HG03565 (cell line): Measurements from ENCODE around the gene SEMA6A.

Experiments used
- ATAC-seq: cut with Tn5 transposase; IDR thresholded peaks from one replicate; pipeline ENCODE4 v1.9.1; 2021; ENCODE audit warnings: mild to moderate bottlenecking, moderate library complexity; ENCODE audit not compliant: unreplicated experiment

SEMA6A gene, protein sequence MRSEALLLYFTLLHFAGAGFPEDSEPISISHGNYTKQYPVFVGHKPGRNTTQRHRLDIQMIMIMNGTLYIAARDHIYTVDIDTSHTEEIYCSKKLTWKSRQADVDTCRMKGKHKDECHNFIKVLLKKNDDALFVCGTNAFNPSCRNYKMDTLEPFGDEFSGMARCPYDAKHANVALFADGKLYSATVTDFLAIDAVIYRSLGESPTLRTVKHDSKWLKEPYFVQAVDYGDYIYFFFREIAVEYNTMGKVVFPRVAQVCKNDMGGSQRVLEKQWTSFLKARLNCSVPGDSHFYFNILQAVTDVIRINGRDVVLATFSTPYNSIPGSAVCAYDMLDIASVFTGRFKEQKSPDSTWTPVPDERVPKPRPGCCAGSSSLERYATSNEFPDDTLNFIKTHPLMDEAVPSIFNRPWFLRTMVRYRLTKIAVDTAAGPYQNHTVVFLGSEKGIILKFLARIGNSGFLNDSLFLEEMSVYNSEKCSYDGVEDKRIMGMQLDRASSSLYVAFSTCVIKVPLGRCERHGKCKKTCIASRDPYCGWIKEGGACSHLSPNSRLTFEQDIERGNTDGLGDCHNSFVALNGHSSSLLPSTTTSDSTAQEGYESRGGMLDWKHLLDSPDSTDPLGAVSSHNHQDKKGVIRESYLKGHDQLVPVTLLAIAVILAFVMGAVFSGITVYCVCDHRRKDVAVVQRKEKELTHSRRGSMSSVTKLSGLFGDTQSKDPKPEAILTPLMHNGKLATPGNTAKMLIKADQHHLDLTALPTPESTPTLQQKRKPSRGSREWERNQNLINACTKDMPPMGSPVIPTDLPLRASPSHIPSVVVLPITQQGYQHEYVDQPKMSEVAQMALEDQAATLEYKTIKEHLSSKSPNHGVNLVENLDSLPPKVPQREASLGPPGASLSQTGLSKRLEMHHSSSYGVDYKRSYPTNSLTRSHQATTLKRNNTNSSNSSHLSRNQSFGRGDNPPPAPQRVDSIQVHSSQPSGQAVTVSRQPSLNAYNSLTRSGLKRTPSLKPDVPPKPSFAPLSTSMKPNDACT

DNA sequence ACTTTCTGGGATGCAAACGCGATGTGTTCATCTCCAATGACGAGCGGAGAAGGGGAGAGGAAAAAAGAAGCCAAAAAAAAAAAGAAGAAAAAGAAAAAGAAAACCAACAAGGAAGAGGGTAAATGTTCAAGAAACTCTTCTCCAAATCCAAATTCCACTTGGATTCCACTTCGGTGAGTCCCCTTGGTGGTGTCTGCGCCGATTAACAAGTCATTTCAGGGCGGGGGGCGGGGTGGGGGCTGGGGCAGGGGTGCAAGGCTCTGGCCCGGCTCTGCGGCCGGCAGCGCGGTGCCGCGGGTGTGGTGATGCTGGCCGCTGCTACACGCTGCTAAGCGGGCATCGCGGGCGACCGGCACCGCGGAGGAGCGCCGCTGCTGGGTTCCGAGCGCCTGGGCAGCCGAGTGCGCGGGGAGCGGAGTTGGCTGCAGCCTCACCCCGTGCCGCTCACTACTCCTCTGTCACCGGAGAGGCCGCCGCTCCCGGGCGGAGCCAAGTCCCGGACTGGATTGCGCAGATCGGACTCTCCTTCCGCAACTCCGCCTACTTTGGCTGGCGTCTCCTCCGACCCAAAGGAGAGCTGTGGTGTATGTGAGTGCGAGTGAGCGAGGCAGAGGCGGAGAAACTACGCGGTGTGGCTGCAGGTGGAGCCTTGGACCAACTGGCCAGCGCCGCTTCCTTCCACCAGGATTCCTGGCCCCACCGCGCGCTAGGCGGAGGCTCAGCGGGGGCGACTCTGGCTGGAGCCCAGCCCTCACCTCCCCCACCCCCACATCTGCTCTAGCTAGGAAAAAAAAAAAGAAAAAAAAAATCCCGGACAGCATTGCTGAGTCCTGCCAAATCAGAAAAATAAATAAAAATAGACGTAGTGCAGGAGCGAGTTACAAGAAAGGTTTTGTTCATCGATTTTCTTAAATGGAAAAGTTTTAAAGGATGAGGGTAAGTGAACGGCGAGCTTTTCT is at the start of gene SEMA6A:
Gene SEMA6A (minus strand): TSS at position 457 of the 959 bp plus-strand sequence. CDS start 69,879 bp downstream, outside the sequence.
- peak; percentile 54 for ATAC-seq

DNA sequence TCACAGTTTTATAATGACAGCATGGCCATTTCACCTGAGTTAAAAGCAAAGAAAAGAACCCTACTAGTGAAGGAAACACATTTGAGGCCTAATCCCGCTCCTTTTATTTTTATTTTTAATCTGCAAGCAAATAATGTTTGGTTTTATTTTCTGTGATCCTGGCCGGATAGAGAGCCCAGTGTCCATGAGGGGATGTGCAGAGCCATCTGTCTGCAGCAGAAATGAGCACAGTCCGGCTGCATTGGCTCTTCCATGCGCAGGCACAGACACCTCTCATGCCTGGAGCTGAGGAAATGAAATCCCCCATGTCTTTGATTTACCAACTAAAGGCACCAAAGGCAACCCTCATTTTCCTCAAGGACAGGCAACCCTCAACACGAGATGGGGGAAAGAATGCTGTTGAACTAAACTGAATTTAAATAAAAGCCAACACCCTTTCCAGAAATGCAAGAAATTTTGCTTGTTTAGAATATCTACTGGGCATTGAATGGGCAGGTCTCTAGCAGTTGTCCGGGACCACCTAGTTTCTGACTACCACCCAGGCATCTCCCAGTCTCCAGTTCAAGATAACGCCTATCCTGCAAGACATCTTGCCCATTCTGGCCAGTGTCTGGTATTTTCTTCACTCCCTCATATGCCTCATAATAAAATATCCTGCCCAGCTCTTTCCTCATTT is 47.9 kb upstream of the SEMA6A start:
- ATAC-seq: no peak

DNA sequence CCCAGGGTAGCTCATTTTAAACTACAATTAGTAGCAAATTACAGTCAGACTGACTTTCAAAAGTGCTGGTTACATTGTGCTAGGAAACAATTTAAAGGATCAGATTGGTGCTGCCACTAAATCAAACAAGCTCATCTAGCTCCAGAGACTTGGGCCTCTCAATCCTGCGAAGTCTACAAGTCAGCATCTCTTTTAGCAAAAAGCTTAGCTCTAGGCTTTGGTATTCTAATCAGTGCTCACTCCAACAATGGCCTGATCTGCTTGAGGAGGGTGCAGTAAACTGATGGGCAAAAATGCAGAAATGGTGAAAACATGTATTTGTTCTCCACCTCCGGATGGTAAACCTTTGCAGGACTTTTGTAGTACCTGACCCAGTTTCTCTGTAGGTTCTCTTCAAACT is 47.0 kb upstream of the SEMA6A start:
- ATAC-seq: no peak

DNA sequence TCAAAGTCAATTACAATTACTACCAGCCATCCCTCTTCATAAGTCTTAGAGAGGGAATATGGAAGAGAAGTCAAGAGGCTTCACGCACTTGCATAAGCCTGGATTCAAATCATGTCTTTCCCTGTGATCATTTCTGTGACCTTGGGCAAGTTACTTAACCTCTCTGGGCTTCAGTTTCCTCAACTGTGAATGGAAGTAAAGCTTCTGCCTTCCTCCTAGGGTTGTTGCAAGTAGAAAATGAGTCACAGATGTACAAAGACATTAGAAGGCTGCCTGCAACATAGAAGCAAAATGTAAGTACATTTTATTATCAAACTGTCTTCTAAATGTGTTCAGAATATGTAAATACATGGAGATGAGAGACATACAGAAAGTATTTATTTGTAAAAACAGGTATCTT is 42.3 kb upstream of the SEMA6A start:
- ATAC-seq: no peak

DNA sequence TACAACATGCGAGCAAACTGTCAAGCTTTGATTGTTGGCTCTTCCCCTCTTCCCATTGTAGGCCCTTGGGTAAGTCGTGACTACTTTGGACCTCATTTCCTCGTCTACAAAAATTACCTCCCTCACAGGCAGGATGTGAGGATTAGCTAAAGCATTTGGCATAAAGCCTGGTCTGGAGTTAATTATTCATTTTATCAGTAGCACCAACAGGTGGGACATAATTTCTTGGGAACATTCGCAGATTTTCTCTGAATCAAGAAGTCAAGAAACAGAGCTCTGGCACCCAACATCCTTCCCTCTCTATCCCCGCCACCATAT is 39.9 kb upstream of the SEMA6A start:
- ATAC-seq: no peak

DNA sequence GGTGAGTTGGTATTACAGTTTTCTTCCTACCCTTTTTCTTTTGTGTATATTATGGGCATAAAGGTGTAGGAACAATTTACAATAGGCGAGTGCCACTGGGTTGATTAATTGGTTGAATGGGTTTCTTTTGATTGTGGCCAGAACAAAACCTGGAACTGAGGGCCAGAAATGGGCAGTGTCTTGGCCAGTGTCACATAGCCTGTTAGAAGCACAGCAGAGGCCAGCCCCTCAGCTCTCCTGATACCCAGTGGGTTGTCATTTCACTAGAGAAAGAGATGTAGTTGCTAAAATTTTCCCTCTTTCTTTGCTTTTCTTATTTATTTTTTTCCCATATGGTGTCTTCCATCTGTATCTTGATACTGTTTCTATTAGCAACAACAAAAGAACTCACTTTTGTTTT is 38.8 kb upstream of the SEMA6A start:
- no peak for ATAC-seq

DNA sequence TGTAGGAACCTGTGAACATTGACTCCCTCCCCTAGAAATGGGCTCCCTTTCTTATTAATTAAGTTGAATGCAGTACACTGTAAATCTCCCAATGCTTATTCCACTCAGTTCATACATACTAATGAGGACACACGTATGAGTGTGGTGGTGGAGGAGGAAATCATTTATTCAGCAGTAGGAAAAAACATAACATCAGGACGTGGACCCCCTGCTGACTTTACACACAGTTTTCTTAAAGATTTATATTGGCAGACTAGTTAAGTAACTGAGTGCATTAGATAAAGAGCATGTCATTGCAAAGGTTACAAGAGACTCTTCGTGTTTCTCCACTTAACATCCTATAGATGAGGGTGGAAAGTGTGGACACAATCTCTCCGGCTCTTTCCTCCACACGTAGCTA is 37.8 kb upstream of the SEMA6A start:
- no peak for ATAC-seq

DNA sequence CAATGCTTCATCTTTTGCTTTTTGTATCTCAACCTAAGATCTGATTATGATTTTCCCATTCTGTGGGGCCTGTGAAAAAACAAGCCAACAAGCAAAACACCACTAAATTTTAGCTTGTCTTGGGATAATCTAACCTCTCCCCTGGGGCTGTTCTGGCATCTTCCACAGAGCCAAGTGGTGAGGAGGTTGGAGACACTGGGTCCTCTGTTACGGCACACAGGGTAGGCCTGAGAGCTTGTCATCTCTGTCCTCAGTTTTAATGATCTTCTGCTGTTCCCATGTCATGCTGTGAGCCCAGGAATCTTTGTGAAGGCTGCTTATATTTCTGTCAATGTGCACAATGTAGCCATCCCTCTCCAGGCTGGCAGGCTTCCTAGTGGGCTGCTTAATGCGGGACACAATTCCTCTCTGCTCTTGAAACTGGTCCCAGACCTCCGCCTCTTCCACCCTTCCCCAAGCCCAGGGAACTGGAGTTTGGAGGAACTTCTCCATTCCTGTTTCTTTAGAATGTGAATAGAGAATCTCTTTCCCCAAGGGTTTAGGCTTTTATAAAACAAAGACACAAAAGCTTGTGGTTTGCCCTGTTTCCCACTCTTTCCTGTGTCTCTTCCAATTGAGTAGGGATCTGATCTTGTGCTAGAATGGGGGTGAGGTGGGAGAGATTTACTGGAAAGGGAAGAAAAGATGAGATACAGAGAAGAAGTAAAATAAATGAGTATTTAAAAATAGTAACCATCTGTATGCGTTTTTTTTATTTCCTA is 30.9 kb upstream of the SEMA6A start:
- no peak for ATAC-seq

DNA sequence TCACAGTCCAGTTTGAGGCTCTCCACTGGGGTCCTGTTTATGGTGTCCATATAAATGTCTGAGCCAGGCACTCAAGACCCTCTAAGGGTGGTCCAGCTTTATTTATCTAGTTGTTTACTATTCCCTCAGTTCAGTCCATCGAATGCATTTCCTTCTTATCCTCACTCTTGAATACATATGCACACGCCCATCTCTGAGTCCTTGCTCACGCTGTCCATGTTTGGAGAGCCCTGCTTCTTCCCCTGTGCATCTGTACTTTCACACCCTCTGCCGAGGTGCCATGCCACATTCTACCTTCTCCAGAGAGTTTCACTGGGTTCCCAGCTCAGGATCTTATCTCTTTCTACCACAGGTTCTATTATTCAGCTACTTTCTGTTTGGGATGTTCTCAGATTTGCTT is 30.2 kb upstream of the SEMA6A start:
- no peak for ATAC-seq

DNA sequence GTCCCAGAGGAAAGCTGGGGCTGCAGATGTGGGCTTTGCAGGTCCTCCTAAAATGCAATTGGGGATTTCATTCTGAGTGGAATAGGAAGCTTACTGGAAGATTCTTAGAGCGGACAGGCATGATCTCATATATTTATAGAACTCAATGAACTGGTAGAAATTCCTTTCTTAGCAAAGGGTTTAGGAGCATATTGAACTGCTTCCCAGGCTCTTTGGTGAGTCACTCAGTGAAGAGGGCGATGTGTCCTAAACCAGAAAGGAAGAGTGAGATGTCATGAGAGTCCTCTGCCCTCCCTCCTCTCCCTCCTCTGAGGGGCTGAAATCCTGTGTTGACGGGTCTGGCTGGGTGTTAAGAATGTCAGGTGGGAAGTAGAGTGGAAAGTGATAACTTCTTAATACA is 26.3 kb upstream of the SEMA6A start:
- ATAC-seq: no peak

DNA sequence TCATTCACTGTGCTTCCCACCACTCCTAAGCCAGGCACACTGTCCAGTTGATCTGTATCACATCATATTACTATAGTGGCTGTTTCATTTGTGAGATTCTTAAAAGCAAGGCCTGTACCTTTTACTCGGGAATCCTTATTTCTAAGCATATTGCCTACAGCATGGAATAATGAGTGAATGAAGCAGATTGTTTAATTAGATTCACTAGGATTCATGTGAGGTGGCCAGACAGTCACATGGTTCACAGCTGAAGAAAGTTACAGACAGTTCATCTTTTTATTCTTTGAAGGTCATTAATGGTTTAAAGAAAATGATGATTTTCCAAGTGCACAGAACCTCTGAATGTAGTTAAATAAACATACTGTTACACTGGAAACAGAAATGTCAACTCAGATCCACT is 24.3 kb upstream of the SEMA6A start:
- no peak for ATAC-seq

DNA sequence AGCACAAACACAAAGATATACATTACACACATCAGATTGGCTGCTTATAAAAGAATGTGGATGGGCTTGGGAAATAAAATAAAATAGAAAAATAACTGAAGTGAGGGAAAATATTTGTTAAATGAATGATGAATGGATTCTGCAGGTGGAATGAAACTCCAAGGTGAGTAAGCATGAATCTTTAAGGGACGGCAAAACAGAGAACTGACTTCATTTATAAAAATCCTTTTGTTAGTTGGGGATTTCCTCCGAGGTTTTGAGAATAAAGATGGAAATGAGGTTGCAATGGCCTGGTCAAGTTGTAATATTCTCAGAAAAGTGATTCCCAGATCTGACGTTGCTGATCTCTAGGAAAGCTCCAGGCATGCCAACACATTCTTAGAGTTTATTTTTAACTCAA is 20.9 kb upstream of the SEMA6A start:
- no peak for ATAC-seq

DNA sequence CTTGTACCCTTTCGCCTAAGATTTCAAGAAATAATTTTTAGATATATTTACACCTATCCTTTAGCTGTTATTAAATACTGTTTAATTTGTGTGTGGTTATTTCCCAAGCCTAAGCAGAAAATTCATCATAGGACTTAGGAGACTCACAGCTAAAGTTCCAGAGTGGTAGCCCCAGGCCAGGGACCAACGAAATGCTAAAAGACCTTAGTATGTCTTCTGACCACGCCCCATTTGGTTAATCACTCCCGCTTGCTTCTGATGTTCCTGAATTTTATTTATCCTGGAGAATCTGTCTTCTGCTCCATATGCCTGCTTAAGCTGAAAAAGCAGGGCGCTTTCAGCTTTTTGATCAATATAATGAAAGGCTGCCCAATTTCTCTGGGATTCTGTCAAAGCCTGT is 18.7 kb upstream of the SEMA6A start:
- ATAC-seq: no peak

DNA sequence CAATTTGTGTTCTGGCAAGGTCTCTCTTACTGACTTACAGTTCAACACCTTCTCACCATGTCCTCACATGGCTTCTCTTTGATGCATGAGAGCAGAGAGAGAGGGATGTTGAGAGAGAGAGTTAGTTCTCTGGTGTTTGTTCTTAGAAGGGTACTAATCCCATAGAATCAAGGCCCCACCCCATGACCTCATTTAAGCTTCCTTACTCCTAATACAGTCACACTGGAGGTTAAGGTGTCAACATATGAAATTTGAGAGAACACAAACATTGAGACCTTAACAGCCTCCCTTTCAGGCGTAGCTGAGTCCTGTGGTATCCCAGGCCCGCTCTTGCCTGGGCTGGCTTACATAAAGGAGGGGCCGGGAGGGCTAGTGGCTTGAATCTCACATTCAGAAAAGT is 10.6 kb upstream of the SEMA6A start:
- ATAC-seq: no peak

DNA sequence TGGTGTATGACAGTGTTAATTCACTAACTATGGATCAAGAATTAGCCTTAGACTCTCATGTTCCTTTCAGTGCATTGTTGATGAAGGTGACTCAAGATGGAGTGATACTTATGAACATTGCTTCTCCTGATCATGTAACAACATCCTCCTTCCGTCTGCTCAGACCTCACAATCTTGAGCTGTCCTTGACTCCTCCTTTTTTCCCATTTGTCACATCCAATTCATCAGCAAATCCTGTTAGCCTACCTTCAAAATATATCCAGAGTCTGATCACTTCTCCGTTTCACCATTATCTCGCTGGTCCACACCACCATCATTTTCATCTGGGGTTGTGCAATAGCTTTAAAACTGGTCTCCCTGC is 9.2 kb upstream of the SEMA6A start:
- no peak for ATAC-seq

DNA sequence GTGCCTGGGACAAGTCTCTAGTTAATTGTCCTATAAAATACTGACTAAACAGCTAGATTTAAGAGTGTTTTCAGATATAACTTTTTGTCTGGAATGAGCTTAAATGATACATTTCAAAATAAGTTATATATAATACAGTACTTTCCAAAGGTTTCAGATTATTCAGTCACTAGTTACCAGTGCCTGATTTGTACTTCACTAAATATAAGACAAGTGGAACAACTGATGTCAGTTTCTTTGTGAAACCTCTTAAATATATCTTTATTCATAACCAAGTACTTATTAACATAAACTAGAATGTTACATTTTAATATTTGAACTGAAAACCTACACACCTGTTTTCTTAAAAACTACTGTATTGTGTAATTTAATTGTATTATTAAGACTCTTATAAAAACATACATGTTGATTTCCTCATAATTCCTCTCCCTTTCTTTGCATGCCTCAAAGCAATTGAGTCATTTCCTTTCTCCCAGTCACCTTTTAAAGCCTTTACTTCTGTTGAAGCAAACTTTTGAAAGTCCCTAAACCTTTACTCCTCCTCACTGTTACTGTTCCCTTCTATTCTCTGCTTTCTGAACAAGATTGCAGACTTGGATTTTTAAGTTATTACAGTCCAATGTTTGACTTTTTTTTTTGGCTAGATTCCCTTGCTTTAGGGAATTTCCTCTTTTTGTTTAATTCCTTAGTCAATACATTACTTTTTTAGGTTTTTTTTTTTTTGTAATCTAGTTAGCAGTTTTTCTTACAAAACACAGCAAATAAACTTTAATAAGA is 8.7 kb upstream of the SEMA6A start:
- ATAC-seq: no peak

DNA sequence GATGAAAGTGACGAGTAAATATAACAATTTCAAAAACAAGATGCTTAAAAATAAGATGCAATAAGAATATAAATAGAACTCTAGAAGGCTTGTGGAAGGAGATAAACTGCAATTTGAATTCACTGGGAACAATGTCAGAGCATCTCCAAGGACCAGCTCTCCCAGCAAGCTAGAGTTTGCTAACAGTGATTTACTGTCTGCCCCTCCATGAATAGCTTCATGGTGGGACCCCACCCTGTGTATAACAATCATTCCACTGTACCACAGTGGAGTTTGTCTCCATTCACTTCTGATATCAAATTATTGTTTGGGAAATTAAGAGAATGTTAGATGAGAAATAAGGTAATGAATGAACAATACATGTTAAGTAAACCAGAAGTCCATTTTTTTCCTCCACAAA is 7.3 kb upstream of the SEMA6A start:
- ATAC-seq: no peak

DNA sequence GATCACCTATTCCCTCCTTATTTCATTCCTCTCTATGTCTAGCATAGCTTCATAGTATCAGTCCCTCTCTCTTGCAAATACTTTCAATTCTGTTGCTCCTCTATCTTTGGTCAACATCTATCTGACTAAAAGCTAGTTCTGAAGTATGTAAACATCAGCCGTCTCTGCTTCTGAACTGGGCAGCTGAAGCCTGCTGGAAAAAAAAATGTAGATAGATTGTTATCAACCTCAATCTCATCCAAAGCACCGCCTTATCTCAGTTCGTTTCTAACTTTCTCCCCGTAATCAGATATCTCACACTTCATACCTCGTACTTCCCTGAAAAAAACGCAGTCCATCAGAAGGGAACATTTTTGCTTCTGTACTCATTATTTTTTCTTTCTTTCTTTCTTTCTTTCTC is 4.5 kb upstream of the SEMA6A start:
- no peak for ATAC-seq

DNA sequence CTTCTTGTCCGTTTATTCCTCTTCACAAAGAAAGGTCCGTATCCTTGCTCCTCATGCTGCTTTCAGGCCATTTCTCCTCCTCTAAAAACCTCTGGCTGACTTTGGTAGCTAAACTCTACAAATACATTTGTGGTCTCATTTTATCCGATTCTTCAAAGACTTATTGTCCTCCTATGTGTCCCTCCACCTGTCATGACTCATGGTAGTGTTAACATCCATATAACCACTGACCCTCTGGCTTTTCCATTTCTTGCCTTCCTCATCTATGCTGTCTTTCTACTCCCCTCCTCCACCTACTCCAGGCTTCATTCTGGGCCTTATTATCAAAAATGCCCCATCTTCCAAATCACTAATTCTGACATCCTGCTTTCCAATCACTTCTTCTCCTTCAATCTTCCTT is 4.1 kb upstream of the SEMA6A start:
- no peak for ATAC-seq
